AG09319 (cell line): ENCODE measurements around the gene N4BP3.

Source experiments
- DNase-seq: peaks from one replicate; pipeline ENCODE4 v3.0.0-alpha.2; 2010; ENCODE audit warnings: low read depth; ENCODE audit errors: extremely low read depth
- TF ChIP-seq, protein P1 (sequence below): IDR thresholded peaks from 2 replicates; pipeline ENCODE4 v1.5.1; 2011; ENCODE audit warnings: low read depth, mild to moderate bottlenecking, inconsistent platforms, low read length, moderate library complexity

N4BP3 gene

DNA sequence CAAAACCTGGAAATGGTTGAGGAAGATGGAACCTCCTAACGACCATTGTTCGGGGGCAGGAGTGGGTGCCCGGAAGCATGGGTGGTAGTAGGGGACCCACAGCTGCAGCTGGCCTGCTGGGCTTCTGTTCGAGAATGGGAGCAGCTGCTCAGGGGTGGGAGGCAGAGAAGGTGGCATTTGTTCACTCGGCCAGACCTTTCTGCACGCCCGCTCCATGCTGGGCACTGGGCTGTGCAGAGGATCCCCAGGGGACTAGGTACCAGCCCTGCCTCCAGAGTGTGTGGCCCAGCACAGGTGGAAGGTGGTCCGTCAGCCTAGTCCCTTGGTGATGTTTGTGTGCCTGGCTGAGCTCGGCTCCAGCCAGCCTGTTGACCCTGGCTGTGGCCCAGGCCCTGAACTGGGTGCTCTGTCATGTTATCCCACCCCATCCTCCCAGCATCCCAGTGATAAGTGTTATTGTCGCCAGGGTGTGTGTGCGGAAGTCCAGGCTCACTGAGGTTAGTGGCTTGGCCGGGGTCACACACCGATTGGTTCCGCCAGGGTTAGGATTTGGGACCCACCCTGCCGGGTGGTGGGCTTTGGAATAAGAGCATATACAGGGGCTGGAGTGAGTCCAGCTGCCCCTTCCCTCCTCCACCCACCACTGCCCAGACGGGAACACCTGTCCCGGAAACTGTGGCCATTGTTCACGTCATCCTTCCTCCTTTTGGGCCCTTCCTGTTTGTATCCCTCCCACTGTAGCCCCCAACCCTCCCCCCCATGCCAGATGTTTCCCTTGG is 4.8 kb downstream of the N4BP3 start:
- TF ChIP-seq, protein P1, sequence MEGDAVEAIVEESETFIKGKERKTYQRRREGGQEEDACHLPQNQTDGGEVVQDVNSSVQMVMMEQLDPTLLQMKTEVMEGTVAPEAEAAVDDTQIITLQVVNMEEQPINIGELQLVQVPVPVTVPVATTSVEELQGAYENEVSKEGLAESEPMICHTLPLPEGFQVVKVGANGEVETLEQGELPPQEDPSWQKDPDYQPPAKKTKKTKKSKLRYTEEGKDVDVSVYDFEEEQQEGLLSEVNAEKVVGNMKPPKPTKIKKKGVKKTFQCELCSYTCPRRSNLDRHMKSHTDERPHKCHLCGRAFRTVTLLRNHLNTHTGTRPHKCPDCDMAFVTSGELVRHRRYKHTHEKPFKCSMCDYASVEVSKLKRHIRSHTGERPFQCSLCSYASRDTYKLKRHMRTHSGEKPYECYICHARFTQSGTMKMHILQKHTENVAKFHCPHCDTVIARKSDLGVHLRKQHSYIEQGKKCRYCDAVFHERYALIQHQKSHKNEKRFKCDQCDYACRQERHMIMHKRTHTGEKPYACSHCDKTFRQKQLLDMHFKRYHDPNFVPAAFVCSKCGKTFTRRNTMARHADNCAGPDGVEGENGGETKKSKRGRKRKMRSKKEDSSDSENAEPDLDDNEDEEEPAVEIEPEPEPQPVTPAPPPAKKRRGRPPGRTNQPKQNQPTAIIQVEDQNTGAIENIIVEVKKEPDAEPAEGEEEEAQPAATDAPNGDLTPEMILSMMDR: no peak
- DNase-seq: no peak

DNA sequence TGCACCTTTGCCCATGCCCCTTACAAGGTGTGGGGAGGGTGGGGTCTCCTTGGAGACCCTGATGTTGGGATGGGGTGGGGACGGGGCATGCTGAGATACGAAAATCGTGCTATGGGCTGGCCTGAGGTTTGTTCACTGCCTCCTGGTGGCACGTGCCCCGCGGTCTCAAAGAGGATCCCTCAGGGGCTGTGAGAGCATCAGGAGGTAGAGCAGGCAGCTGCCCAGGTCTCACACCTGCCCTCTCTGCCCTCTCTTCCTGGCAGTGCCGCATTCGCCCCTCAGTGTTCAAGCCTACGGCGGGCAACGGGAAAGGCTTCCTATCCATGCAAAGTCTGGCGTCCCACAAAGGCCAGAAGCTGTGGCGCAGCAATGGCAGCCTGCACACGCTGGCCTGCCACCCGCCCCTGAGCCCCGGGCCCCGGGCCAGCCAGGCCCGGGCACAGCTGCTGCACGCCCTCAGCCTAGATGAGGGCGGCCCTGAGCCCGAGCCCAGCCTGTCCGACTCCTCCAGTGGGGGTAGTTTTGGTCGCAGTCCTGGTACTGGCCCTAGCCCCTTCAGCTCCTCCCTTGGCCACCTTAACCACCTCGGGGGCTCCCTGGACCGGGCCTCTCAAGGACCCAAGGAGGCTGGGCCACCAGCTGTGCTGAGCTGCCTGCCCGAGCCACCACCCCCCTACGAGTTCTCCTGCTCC is 6.7 kb downstream of the N4BP3 start:
- TF ChIP-seq, protein P1: no peak
- DNase-seq: no peak

DNA sequence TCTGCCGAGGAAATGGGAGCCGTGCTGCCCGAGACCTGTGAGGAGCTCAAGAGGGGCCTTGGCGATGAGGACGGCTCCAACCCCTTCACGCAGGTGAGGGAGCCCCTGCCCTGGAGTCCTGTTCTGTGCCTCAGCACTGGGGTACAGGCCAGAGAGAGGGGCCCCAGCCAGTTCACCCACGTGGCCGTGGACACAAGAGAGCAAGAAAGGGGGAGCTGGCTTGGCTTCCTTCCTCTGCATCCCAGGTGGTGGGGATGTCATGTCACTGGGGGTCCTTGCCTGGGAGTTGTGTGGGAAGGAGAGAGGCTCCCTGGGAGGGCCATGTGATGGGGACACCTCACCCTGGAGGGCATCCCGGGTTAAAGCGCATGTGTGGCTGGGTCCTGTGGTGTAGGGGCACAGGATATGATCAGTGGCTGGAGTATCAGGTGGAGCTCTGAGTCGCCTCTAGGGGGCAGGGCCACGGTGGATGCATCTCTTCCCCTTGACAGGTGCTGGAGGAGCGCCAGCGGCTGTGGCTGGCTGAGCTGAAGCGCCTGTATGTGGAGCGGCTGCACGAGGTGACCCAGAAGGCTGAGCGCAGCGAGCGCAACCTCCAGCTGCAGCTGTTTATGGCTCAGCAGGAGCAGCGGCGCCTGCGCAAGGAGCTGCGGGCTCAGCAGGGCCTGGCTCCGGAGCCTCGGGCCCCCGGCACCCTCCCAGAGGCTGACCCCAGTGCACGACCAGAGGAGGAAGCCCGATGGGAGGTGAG is 7.5 kb downstream of the N4BP3 start:
- no peak for DNase-seq

DNA sequence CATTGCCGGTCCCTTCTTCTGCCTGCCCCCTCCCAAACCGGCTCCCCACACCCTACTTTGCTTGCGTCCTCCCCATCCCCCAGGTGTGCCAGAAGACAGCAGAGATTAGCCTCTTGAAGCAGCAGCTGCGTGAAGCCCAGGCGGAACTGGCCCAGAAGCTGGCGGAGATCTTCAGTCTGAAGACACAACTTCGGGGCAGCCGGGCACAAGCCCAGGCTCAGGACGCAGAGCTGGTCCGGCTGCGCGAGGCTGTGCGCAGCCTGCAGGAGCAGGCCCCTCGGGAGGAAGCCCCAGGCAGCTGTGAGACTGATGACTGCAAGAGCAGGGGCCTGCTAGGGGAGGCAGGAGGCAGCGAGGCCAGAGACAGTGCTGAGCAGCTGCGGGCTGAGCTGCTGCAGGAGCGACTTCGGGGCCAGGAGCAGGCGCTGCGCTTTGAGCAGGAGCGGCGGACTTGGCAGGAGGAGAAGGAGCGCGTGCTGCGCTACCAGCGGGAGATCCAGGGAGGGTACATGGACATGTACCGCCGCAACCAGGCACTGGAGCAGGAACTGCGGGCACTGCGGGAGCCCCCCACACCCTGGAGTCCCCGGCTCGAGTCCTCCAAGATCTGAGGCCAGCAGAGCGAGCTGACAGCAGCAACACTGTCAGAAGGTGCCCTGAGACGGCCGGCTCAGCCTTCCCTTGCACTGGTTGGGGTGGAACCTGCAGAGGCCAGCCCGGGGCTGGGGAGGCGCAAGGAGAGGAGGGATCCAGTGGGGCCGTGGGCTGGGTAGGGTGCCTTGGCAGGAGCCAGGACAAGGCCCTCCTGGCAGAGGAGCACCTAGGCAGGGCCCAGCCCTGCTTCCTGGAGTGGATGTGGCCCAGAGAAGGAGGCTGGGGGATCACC is 8.3 kb downstream of the N4BP3 start:
- TF ChIP-seq, protein P1: no peak
- no peak for DNase-seq

More for the DNA sequence above, 7.5 kb downstream of the N4BP3 start:
- TF ChIP-seq, protein P1: peak; percentile 27

DNA sequence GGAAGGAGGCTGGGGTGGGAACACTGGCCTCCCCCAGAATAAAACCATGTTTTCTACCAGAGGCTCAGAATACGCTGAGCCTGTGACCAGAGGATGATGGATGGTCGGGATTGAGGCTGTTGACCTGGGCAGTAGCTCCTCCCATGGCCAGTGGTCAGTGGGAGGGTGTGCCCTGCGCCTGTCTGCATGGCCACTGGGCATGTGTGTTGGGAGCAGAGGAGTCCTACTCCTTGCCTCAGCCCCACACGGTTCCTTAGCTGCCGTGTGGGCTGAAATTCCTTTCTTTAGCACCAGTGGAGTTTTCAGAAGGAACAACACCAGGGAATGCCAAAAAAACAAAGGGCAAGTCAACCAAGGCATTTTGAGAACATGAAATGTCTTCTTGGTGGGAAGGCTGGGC is 9.0 kb downstream of the N4BP3 start:
- DNase-seq: no peak
- TF ChIP-seq, protein P1: no peak

DNA sequence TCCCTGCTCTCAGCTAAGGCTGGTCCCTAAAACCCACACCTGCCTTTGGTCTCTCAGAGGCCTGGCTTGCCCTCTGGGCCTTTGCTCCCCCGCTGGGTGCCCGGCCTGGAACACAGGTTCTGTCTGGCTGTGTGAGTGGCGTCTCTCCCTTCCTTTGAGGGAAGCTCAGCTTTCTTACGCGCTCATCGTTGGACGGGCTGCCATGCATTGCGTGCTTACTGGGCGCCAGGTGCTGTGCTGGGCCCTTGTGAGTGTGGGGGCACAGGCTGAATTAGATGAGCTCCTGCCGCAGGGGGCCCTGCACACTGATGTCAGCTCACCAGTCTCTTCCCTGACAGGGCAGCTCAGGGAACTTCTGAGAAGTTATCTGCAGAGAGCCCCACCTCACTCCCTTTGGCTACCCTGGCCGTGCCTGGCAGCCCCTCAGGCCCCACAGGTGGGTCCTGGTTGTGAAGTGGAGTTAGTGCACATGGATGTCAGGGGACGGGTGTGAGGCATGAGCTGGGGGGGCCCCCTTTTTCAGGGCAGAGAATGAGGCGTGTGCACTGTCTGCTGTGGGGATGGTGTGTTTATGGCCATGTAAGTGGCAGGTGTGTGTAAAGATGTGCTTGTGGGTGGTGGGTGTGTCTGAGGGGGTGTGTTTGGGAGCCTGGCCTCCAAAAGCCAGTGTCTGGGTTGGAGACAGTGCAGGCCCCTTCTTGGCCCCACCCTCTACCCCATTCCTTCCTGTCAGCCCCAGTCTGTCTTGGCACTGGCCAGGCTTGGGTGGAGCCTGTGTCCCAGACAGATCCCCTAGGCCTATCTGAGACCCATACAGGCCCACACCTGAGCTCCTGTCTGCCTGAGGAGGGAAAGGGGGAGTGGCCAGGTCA is 10.0 kb downstream of the N4BP3 start:
- DNase-seq: no peak
- TF ChIP-seq, protein P1: no peak
